Measurements from ENCODE around the gene TST.

DNA sequence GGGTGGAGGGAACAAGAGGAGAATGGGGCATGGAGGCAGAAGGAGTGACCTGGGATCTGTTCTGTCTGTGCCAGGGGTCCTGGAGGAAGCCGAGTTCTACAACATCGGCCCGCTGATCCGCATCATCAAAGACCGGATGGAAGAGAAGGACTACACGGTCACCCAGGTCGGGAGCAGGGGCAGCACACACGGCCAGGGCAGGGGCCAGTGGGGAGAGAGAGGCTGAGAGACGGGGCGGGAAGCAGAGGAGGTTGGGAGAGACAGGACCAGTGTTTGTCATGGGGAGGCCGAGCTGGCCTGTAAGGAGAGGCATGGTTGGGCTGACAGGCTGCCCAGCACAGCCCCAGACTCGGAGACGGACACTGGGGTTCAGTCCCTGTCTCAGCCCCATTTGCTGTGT lies 37.0 kb upstream of the TST start:
- TF ChIP-seq, protein P1, sequence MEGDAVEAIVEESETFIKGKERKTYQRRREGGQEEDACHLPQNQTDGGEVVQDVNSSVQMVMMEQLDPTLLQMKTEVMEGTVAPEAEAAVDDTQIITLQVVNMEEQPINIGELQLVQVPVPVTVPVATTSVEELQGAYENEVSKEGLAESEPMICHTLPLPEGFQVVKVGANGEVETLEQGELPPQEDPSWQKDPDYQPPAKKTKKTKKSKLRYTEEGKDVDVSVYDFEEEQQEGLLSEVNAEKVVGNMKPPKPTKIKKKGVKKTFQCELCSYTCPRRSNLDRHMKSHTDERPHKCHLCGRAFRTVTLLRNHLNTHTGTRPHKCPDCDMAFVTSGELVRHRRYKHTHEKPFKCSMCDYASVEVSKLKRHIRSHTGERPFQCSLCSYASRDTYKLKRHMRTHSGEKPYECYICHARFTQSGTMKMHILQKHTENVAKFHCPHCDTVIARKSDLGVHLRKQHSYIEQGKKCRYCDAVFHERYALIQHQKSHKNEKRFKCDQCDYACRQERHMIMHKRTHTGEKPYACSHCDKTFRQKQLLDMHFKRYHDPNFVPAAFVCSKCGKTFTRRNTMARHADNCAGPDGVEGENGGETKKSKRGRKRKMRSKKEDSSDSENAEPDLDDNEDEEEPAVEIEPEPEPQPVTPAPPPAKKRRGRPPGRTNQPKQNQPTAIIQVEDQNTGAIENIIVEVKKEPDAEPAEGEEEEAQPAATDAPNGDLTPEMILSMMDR (optimal IDR thresholded peaks at IDR 0.05 in 1 of 3, IDR thresholded peaks at IDR 0.05 in 1 of 3, conservative IDR thresholded peaks at IDR 0.05 in 1 of 3; ENCODE audit: extremely low read depth in 1 of 3, insufficient read depth in 2 of 3, low read length in 3 of 3), result no peak
- TF ChIP-seq EZH2 (IDR thresholded peaks at IDR 0.05; ENCODE audit: low read length), result no peak
